HG03108 (cell line): ENCODE measurements around the gene CDKN1C.

ENCODE experiments used
- ATAC-seq: cut with Tn5 transposase; IDR thresholded peaks from one replicate; pipeline ENCODE4 v1.9.1; 2021; ENCODE audit warnings: moderate library complexity; ENCODE audit not compliant: unreplicated experiment

Gene CDKN1C

DNA sequence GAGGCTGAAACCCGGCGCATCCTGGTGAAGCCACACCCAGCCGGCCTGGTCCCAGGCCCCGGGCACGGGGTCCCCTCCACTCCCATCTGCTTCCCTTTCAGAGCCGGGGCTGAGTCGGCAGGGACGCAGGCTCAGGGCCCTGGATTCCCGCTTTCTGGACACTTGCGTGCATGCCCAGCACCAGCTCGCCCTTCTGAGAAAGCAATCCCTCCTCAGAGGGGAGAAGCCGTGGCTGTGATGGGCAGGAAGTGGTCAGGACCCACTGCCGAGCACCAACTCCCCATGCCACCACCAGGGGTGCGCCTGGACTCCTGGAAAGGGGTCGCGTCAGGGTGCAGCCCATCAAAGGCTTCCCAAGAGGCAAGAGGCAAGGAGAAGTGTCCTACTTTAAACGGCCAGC is 15.1 kb downstream of the CDKN1C start:
- ATAC-seq: no peak

- no peak for ATAC-seq
These were observed 15.8 kb downstream of the CDKN1C start for GRCh38 chr11:2869561-2870427.

GRCh38 chr11:2869134-2869526 is 16.4 kb downstream of the CDKN1C start:
- ATAC-seq: no peak

DNA sequence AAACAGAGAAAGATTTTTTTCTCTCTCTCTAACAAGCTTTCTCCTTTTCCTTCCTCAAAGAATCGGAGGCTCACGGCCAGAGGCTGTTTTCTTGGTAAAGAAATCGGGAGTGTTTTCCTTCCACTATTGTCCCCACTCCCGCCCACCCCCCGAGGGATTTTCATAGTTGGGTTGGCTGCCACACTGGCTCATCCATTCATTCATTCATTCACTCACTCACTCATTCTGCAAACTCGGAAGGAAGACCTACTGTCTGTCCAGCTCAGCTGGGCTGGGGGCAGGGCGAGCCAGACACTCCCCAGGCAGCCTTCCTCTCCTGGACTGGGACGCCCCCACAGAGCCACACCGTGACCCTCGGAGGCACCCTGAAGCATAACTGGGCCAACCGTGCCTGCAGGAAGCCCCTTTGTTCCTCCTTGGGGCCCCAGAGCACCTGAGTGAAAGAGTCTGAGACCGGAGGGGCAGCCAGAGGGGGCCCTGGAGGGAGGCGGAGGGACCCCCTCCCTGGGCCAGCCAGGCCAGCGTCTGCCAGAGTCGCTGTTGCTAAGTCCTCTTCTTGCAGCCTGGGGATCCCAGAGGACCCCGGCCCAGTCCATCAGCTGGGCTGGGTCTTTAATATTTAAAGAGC is 17.0 kb downstream of the CDKN1C start:
- no peak for ATAC-seq

DNA sequence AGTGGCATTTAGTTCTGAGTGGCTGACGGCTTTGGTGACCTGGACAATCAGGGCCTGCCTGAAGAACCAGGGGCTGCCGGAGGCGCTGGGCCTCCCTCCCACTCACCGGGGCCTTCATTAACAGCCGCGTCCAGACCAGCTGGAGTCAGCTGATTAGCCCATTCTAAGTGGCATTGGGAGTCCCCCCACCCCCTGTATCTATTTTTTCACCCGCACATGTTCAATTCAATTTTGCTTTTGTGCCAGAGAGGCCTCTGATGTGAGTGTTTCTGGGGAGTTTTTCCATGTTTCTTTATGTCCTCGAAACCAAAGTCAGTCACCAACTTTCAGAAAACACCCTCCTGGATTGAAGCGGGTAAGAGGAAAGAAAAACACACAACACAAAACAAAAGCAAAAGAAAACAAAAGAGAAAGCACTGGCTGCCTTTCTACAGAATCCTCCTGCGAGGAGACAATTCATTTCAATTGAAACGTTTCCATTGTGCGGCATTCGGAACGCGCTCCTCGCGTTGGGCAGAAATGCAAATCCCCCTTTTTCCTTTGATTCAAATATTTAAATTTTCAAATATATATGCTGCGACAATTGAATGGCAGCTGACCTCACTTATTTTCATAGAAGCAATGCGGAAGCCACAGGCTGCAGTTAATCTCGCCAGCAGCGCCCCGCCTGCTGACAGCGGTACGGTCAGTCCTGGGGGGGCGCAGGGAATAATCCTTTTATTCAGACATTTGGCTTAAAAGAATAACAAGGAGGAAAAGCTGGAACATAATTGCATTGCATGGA is 17.7 kb downstream of the CDKN1C start:
- ATAC-seq: no peak

DNA sequence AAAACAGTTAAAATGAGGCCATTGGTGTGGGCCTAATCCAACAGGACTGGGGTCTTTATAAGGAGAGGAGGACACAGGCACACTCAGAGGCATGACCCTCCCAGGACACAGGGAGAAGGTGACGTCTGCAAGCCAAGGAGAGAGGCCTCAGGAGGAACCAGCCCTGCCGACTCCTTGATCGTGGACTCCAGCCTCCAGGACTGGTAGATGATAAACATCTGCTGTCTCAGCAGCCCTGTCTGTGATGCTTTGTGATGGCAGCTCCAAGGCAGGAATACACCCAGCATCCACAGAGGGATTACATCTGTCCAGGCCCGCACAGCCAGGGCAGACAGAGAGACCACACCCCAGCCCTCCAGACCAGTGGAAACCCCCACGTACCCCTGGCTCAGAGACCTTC is 18.4 kb downstream of the CDKN1C start:
- ATAC-seq: no peak

- ATAC-seq: no peak
These were observed 19.5 kb downstream of the CDKN1C start for GRCh38 chr11:2865922-2866577.

DNA sequence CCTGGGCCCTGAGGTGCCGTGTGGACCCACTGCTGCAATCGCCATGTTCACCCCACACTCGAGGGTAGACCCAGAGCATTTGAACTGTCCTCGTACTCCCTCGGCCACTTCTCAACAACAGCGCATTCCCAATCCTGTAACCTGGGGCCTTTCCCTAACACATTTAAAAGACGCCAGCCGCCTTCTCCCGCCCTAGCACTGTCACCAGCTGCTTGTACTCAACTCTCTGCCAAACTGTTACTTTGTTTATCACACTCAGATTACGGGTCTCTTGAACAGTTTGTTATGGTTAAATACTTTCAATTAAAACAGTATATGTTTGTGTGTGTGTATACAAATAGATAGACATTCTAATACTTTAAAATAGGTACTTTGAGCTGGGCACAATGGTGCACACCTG is 20.7 kb downstream of the CDKN1C start:
- ATAC-seq: no peak

GRCh38 chr11:2863276-2863618 is 22.3 kb downstream of the CDKN1C start:
- ATAC-seq: no peak

- no peak for ATAC-seq
These were observed 22.9 kb downstream of the CDKN1C start for GRCh38 chr11:2862395-2863275.

DNA sequence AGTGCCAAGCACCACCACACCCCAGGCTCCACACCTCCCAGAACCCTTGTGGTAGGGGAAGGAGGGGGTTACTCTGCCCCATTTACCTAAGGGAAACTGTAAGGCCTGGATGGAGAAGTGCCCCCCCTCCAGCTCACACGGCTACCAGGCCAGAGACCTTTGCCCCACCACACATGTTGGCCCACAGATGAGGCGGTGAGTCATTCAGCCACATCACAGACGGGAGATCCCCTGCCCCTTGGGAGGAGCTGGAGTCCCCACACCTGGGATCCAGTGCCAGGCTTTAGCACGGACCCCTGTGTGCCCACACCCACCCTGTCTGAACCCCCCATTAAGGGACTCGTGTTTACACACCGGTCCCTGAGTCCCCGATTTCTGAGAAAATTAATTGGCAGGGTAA is 24.9 kb downstream of the CDKN1C start:
- no peak for ATAC-seq

DNA sequence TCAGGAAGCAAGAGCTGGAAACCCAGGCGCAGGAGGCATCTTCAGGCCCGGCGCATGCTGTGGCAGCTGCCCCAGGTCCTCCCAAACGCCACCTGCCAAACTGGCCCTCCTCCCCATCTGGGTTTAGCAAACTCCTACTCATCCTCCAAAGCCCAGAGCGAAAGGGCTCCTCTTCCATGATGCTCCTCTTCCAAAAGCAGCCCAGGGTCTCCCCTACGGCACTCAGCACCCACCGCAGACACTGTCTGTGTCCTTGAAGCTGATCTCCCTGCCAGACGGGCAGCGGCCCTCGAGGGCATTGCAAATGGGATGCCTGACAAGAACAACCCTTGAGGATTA is 25.9 kb downstream of the CDKN1C start:
- ATAC-seq: no peak

GRCh38 chr11:2858995-2859698 is 26.4 kb downstream of the CDKN1C start:
- no peak for ATAC-seq

DNA sequence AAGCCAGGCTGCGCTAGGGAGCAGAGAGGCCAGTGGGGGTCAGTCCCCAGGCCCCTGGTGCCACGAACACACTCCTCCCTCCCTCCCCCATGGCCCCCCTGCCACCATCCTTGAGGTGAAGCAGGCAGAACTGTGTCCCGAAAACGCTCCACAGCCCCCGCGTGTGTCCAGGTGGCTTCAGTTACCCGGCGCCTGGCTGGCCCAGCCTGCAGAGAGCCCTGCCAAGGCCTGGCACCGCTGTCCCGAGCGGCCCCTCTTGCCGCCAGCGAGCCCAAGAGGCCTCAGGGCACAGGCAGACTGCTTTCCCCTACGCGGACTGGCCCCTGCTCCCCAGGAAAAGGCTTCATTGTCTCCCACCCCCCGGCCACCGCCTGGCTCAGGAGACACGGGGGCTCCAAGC is 27.7 kb downstream of the CDKN1C start:
- ATAC-seq: no peak

DNA sequence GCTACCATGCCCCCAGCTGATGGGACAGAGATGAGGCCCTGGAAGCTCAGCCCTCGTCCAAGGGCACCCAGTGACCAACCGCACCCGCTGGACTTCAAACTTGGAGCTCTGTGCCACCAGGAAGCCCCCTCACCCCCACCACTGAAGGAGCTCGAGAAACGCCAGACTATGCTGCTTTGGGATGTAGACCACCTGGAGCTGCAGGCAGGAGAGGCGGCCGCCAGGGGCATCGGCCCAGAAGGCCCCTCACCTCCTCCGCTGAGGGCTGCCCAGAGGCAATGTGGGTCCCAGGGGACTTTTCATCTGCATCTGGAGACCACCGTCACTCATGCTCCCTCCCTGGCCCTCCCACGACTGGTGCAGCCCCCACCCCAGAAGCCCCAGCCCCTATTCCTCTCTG is 28.3 kb downstream of the CDKN1C start:
- ATAC-seq: no peak

DNA sequence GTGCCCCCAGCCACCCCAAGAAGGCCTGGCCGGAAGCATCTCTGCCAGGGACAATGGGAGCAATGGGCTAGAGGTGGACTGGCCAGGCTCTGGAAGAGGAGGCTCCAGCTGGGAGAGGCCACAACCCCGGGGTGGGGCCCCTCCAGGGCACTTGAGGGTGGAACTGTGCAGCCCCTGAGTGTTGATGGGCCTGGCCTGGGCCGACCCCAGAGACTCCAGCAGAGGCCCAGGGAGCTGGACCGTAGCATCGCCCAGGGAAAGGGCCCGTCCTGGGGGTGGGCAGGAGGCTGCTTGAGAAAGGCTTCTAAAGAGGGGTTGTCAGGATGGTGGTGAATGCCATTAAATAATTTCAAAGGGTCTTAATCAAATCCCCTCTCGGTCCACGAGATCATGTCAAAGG is 30.4 kb downstream of the CDKN1C start:
- ATAC-seq: no peak

DNA sequence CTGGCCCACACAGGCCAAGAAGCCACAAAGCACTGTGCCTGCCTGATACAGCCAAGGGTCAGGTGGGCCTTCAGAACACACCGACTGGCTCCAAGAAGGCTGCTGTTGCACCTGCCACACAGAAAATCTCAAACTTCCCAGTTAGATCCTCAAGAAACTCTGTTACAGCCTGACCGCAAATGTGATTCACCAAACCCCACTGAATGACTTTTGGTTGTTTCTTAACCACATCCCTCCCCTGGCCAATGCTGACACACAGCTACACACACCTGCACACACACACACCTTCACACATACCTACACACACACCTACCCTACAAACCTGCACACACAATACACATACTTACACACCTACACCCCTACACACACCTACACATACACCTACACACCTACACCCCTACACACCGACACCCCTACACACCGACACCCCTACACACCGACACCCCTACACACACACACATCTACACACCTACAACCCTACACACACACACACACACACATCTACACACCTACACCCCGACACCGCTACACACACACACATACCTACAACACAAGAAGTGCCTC is 31.5 kb downstream of the CDKN1C start:
- no peak for ATAC-seq

DNA sequence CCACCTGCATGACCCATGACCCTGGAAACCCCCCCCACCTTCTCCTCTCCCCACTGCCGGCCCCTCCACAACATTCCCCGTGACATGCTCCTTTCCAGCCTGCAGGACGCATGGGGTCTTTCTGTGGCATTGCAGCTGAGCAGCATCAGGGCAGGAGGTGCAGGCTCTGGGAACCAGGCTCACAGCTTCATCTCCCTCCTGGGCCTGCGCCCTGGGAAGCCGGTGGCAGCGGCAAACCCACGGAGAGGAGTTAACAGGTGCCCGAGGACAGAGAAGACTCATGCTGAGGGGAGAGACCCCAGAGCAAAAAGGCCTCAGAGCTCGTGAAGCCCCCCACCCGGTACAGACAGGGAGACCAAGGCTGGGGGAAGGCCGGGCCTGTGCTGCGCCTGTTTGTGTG is 32.2 kb downstream of the CDKN1C start:
- no peak for ATAC-seq

DNA sequence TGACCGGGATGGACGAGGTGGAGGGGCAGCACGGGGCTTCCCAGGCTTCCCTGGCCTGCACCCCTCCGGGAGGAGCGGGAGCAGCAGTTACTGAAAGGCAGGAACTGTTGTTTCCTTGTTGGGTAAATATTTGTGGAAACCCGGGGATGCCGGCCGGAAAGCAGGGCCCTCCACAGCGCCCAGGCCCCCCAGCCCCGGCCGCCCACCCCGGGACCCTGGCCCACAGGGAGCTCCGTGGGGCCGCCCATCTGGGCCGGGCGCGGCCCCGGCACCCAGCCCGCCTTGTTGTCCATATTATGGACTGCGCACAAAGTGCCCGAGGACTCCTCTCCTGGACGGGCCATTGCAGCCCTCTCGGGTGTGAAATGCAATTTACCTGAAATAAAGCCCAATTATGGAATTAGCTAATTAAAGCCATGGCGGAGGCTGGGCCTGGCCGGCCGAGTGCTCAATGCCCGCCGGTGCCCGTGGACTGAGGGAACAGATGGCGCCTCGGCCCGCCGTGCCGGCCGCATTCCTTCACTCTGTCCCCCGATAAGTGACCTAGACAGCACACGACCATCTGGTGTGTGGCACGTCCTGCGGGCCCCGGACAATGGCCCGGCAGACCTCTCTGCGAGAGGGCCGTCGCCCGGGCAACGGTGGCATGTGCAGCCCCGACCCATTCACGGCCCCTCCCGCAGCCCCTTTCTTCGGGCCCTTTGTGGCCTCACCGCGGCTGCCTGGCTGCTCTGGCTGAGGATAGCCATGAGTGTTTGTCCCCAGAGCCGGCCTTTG is 35.4 kb downstream of the CDKN1C start:
- no peak for ATAC-seq
